ENCODE measurements around the gene CHRND. TPM values are rescaled to one million over a fixed set of nuclear protein-coding genes. Genes with fewer than 3 reads are reported as not detected.
A peak's percentile ranks its signal among the peaks of the same experiment; 100 is the strongest.

The CHRND gene
- total and polyA plus RNA-seq, 2 of the 4 experiments (the other 2 are of a cell fraction) = not detected

GRCh38 chr2:232574674-232575403, 48.9 kb downstream of the CHRND start:
- Histone ChIP-seq H2BK120ac (ENCODE audit: low read depth, low read length) (no peak overlapping the region), H2AK5ac (ENCODE audit: low read depth, low read length) (no peak overlapping the region), H3K14ac (replicated peaks; ENCODE audit: low read depth, low read length) (no peak overlapping the region; the same call in 1 of the 2 replicates), H3K4ac (ENCODE audit: low read depth, low read length) (peak overlapping the region; percentile 27; the same call in 1 of the 2 replicates), H2AFZ (replicated peaks; ENCODE audit: low read length, poor library complexity) (no peak overlapping the region), H3K36me3 (ENCODE audit: control insufficient read depth, insufficient read depth, low read length) (peaks cover 9% of the 10 kb centered on the region; the same call in 1 of the 2 replicates), H2BK5ac (ENCODE audit: low read depth, low read length, poor library complexity, severe bottlenecking) (peak overlapping the region; percentile 23), H2BK15ac (ENCODE audit: low read depth, low read length) (no peak overlapping the region), H3K9ac (ENCODE audit: low read depth, low read length) (no peak overlapping the region), H2AK9ac (replicated peaks; ENCODE audit: low read depth, low read length, poor library complexity) (no peak overlapping the region), H4K8ac (ENCODE audit: low read depth in 2 of 2, low read length in 2 of 2) (no peak overlapping the region; a peak in 1 of 4 replicates), H3K27ac (ENCODE audit: insufficient read depth, low read length) (no peak overlapping the region), H3K9me1 (ENCODE audit: insufficient read depth, low read length) (peaks cover 9% of the 10 kb centered on the region; the same call in 1 of the 2 replicates), H3K4me2 (ENCODE audit: low read depth, low read length) (peak overlapping the region; percentile 32; the same call in 1 of the 2 replicates), H4K91ac (ENCODE audit: insufficient read depth, low read depth, low read length) (no peak overlapping the region), H3K4me1 (ENCODE audit: control insufficient read depth, insufficient read depth, low read length) (peaks cover 6% of the 10 kb centered on the region; the same call in 1 of the 2 replicates), H3K27me3 (ENCODE audit: control insufficient read depth, insufficient read depth, low read length) (no peaks in the 10 kb centered on the region), H4K5ac (ENCODE audit: low read depth, low read length) (no peak overlapping the region), H3K18ac (ENCODE audit: low read depth, low read length) (no peak overlapping the region), H3K23ac (ENCODE audit: low read depth, low read length) (no peak overlapping the region), H3K4me3 (ENCODE audit: insufficient read depth, low read depth, low read length) (no peak overlapping the region), H3K79me1 (ENCODE audit: low read depth in 1 of 2, low read length in 2 of 2) (peaks cover 0 to 21% of the 10 kb centered on the region in 2 experiments; a peak in 1 of 4 replicates), H3K9me3 (ENCODE audit: control insufficient read depth, insufficient read depth, low read length) (no peaks in the 10 kb centered on the region), H3K56ac (ENCODE audit: extremely low read depth, insufficient read depth, low read length) (no peak overlapping the region), H2BK20ac (ENCODE audit: low read depth, low read length) (0 out of 2 replicates have a peak overlapping the region, but pooled peaks have one; percentile 3), H4K20me1 (ENCODE audit: insufficient read depth, low read length) (no peaks in the 10 kb centered on the region)
- dilution Hi-C loops (cut with HindIII; ENCODE audit: low sequenced_read_pairs, unreplicated experiment) (no loop called here), intact Hi-C loops (cut with micrococcal nuclease) (no loop called here), in situ Hi-C loops (cut with MboI; ENCODE audit: low sequenced_read_pairs) (no loop called here)
- CTCF ChIA-PET = interaction anchor here (0.5 kb wide), 1 partner anchor 142 kb away, joined by 3 read pairs; no protein-coding TSS in a partner anchor
- DNase-seq (peak; percentile 83), ATAC-seq (ENCODE audit: low read depth) (peak; percentile 80)
- no TSS peak for BruUV-seq (replicated peaks)
- POLR2A ChIA-PET (ENCODE audit: unreplicated experiment) = no interaction called here
- no CpG with 5 or more reads among the region's 5 CpGs for WGBS, 2 experiments (ENCODE audit: extremely low coverage in 2 of 2, insufficient read length in 1 of 2)
- TF ChIP-seq CEBPB (IDR thresholded peaks at IDR 0.05; ENCODE audit: low read depth, low read length) (peak; percentile 52; the same call in 1 of the 2 replicates), FOS (IDR thresholded peaks at IDR 0.05; ENCODE audit: low read depth, low read length) (no peak), MAZ (IDR thresholded peaks at IDR 0.05; ENCODE audit: borderline replicate concordance, low read depth, low read length) (0 out of 2 replicates have a peak, but pooled peaks have one; percentile 21), SMC3 (IDR thresholded peaks at IDR 0.05; ENCODE audit: low read depth, low read length) (no peak), RCOR1 (IDR thresholded peaks at IDR 0.05; ENCODE audit: insufficient replicate concordance, low read length) (peak; percentile 25)
